ENCODE data around the gene GRID1.

GRID1 gene

GRCh38 chr10:86353506-86354485 is 12.8 kb downstream of the GRID1 start:
- no peak for DNase-seq (ENCODE audit: low read depth)

GRCh38 chr10:86350897-86351296 is 15.7 kb downstream of the GRID1 start:
- DNase-seq (ENCODE audit: low read depth): no peak

- no peak for DNase-seq (ENCODE audit: low read depth)
Observed at GRCh38 chr10:86349940-86350630, 16.5 kb downstream of the GRID1 start.

- DNase-seq (ENCODE audit: low read depth): no peak
Observed at GRCh38 chr10:86349474-86349873, 17.1 kb downstream of the GRID1 start.

- DNase-seq (ENCODE audit: low read depth): no peak
Observed at GRCh38 chr10:86348321-86349210, 18.0 kb downstream of the GRID1 start.

- no peak for DNase-seq (ENCODE audit: low read depth)
Observed at GRCh38 chr10:86347856-86348255, 18.7 kb downstream of the GRID1 start.

- DNase-seq (ENCODE audit: low read depth): no peak
Observed at GRCh38 chr10:86346799-86347665, 19.6 kb downstream of the GRID1 start.

GRCh38 chr10:86345859-86346798 is 20.5 kb downstream of the GRID1 start:
- no peak for DNase-seq (ENCODE audit: low read depth)

GRCh38 chr10:86345296-86345858 is 21.2 kb downstream of the GRID1 start:
- no peak for DNase-seq (ENCODE audit: low read depth)

- no peak for DNase-seq (ENCODE audit: low read depth)
Observed at GRCh38 chr10:86344714-86345161, 21.9 kb downstream of the GRID1 start.

GRCh38 chr10:86344281-86344680 is 22.3 kb downstream of the GRID1 start:
- no peak for DNase-seq (ENCODE audit: low read depth)

GRCh38 chr10:86343761-86344160 is 22.8 kb downstream of the GRID1 start:
- DNase-seq (ENCODE audit: low read depth): no peak

- no peak for DNase-seq (ENCODE audit: low read depth)
Observed at GRCh38 chr10:86342111-86342863, 24.3 kb downstream of the GRID1 start.

- no peak for DNase-seq (ENCODE audit: low read depth)
Observed at GRCh38 chr10:86341361-86341811, 25.2 kb downstream of the GRID1 start.

- no peak for DNase-seq (ENCODE audit: low read depth)
Observed at GRCh38 chr10:86340991-86341260, 25.7 kb downstream of the GRID1 start.

GRCh38 chr10:86340176-86340990 is 26.2 kb downstream of the GRID1 start:
- no peak for DNase-seq (ENCODE audit: low read depth)

GRCh38 chr10:86339226-86339865 is 27.2 kb downstream of the GRID1 start:
- no peak for DNase-seq (ENCODE audit: low read depth)

All from HS-5 (cell line).